DND-41 (cell line): ENCODE data around the gene PLA2G2F.

Source experiments
- CTCF ChIP-seq: IDR thresholded peaks from 2 replicates; pipeline ENCODE4 v1.5.1; 2012; ENCODE audit warnings: borderline replicate concordance, low read length, moderate library complexity, mild to moderate bottlenecking; ENCODE audit not compliant: poor library complexity, severe bottlenecking; ENCODE audit errors: extremely low read depth
- EZH2 ChIP-seq: IDR thresholded peaks from 3 replicates; pipeline ENCODE4 v1.6.1; 2012; ENCODE audit warnings: borderline replicate concordance, low read depth, mild to moderate bottlenecking, moderate library complexity, low read length, inconsistent platforms; ENCODE audit not compliant: severe bottlenecking

GRCh38 chr1:20150969-20151368 is 11.8 kb downstream of the PLA2G2F start:
- TF ChIP-seq CTCF (no peak), EZH2 (no peak)
